NT2/D1 (cell line): ENCODE results near the gene IGSF9B.

Experiments used
- DNase-seq: peaks from one replicate; pipeline ENCODE4 v3.0.0-alpha.2; 2011; ENCODE audit warnings: low read depth, low spot score
- H3K27me3 ChIP-seq: 2 replicates; pipeline ENCODE4 v1.6.0; 2011; ENCODE audit warnings: mild to moderate bottlenecking; ENCODE audit not compliant: insufficient read length, insufficient read depth
- H3K36me3 ChIP-seq: 2 replicates; pipeline ENCODE4 v1.6.1; 2011; ENCODE audit warnings: mild to moderate bottlenecking, low read length, mixed read lengths; ENCODE audit not compliant: insufficient read depth, insufficient read length
- H3K4me1 ChIP-seq: 2 replicates; pipeline ENCODE4 v1.5.1; 2011; ENCODE audit not compliant: insufficient read depth, insufficient read length
- H3K4me3 ChIP-seq: 2 replicates; pipeline ENCODE4 v1.5.1; 2011; ENCODE audit warnings: low read depth; ENCODE audit not compliant: insufficient read length
- H3K9ac ChIP-seq: 2 replicates; pipeline ENCODE4 v1.6.0; 2011; ENCODE audit warnings: low read depth; ENCODE audit not compliant: insufficient read length
- H3K9me3 ChIP-seq: 2 replicates; pipeline ENCODE4 v1.5.1; 2011; ENCODE audit warnings: mild to moderate bottlenecking, low read length; ENCODE audit not compliant: insufficient read depth
- SUZ12 ChIP-seq: IDR thresholded peaks from 2 replicates; pipeline ENCODE4 v1.6.1; 2011; ENCODE audit not compliant: insufficient read length, insufficient read depth; ENCODE audit errors: extremely low read depth
- YY1 ChIP-seq: IDR thresholded peaks from 2 replicates; pipeline ENCODE4 v1.6.1; 2011; ENCODE audit not compliant: insufficient read length, insufficient read depth
- ZNF274 ChIP-seq: IDR thresholded peaks from 2 replicates; pipeline ENCODE4 v1.6.1; 2011; ENCODE audit warnings: mild to moderate bottlenecking, low read depth, low read length

The IGSF9B gene

GRCh38 chr11:133988686-133989410 lies 32.1 kb upstream of the IGSF9B start:
- Histone ChIP-seq H3K36me3 (no peaks in the 10 kb centered on the region), H3K9me3 (no peaks in the 10 kb centered on the region), H3K4me3 (no peak overlapping the region), H3K4me1 (peaks cover 7% of the 10 kb centered on the region), H3K9ac (no peak overlapping the region), H3K27me3 (no peaks in the 10 kb centered on the region)
- TF ChIP-seq ZNF274, result no peak
- TF ChIP-seq YY1, result no peak
- no peak for TF ChIP-seq SUZ12
- no peak for DNase-seq

DNA sequence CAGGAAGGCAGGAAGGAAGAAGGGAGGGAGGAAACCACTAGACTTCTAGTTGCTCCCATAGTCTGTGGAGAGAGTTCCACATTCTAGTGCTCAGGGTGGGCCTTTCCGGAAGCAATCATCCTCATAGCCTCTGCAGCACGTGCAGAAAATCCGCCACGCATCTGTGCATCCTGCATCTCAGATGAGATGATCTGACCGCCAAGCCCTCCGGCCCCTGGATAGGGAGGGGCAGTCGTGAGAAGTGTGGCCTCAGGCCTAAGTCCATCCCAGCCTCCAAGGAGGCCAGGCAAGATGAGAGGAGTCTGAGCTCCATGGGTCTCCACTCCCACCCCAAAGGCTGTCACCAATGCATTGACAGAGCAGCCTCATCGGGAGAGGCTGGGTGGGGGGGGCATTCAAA lies 30.4 kb upstream of the IGSF9B start:
- Histone ChIP-seq H3K4me3 (no peak overlapping the region), H3K9me3 (no peaks in the 10 kb centered on the region), H3K4me1 (peaks cover 7% of the 10 kb centered on the region), H3K36me3 (no peaks in the 10 kb centered on the region), H3K27me3 (no peaks in the 10 kb centered on the region), H3K9ac (no peak overlapping the region)
- DNase-seq, result no peak
- TF ChIP-seq ZNF274, result no peak
- no peak for TF ChIP-seq SUZ12
- no peak for TF ChIP-seq YY1

DNA sequence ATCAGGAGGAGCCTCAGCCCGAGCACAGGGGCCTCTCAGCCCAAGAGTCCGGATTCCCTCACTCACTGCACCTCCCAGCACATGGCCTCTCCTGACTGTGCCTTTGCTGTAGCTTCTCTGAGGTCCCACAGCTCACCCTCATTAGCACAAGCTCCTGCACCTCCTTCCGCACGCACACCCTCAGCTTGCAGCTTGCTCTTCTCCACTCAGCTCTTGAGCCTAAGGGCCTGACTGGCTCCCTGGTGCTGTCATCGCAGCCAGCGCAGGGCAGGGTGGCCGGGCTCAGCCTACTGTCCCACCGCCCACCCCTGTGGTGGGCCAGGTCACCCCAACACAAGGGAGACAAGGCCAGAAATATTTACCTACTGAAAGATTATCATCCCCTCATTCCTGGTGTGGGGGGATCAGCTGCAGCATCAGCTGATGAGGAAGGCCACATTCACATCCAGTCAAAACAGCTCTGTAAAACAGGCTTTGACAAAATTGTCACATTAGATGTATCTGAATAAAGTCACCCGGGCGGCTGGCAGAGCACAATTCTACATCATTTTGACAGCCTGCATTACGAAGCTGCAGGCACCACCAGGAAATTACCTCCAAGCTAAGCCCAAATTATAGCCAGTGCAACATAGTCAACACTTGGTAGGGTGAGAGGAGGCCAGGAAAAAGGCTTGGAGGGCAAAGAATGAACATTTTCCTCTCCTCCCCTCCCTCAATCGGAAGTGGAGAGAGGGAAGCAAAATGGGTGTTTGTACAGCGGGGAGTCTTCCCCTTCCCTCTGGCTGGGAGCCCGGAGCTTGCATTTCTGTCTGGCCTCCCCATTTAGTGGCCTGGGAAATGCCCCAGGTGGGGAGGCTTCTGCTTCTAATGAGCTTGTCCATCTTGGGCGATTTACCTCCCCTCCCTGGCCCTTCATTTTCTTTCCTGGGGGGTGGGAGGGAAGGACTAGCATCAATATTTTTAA lies 29.5 kb upstream of the IGSF9B start:
- Histone ChIP-seq H3K4me3 (no peak overlapping the region), H3K9me3 (no peaks in the 10 kb centered on the region), H3K9ac (no peak overlapping the region), H3K27me3 (no peaks in the 10 kb centered on the region), H3K36me3 (no peaks in the 10 kb centered on the region), H3K4me1 (peaks cover 5% of the 10 kb centered on the region)
- DNase-seq, result no peak
- TF ChIP-seq ZNF274 (no peak), SUZ12 (no peak), YY1 (no peak)

- Histone ChIP-seq H3K4me3 (no peak overlapping the region), H3K9ac (peak overlapping the region; percentile 21), H3K9me3 (no peaks in the 10 kb centered on the region), H3K36me3 (no peaks in the 10 kb centered on the region), H3K27me3 (no peaks in the 10 kb centered on the region), H3K4me1 (peaks cover 4% of the 10 kb centered on the region)
- no peak for TF ChIP-seq YY1
- no peak for TF ChIP-seq ZNF274
- TF ChIP-seq SUZ12, result no peak
- DNase-seq, result no peak
Observed at GRCh38 chr11:133984828-133985227, 28.1 kb upstream of the IGSF9B start.

DNA sequence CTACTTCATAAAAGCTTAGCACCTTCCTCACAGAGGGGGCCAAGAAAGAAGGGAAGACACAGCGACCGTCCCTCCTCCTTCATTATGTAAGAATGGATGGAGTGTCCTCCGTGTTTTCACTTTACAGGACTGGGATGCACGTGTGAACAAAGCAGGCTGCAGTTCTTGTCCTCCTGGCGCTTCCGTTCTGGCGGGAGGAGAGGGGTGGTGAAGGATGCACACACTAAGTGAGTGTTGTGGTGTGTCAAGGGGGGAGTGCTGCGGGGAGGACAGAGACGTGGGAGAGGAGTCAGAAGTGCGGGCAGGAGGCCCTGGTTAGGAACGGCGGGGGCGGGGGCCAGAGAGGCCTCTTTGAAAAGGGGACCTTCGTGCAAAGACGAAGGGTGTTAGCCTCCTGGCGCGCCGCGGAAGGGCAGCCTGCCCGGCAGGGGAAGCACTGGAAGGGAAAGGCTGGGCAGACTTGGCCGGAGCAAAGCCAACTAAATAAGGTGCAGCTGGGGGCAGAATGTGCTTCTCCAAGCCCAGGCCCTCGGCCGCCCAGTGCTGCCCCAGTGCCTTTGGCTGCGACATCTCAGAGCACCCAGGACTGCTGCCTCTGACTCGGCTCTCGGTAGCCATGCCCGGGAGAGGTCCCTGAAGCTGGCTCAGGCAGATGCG lies 27.0 kb upstream of the IGSF9B start:
- no peaks in the 10 kb centered on the region for H3K9me3 ChIP-seq
- H3K27me3 ChIP-seq, result no peaks in the 10 kb centered on the region
- H3K36me3 ChIP-seq, result no peaks in the 10 kb centered on the region
- no peak for TF ChIP-seq YY1
- TF ChIP-seq ZNF274, result no peak
- TF ChIP-seq SUZ12, result no peak
- H3K9ac ChIP-seq, result no peak overlapping the region
- no peak for DNase-seq
- no peak overlapping the region for H3K4me3 ChIP-seq
- H3K4me1 ChIP-seq, result peaks cover 4% of the 10 kb centered on the region

GRCh38 chr11:133982876-133983275 lies 26.1 kb upstream of the IGSF9B start:
- Histone ChIP-seq H3K9ac (no peak overlapping the region), H3K36me3 (no peaks in the 10 kb centered on the region), H3K4me1 (peaks cover 4% of the 10 kb centered on the region), H3K27me3 (no peaks in the 10 kb centered on the region), H3K9me3 (no peaks in the 10 kb centered on the region), H3K4me3 (no peak overlapping the region)
- TF ChIP-seq SUZ12, result no peak
- TF ChIP-seq YY1, result no peak
- TF ChIP-seq ZNF274, result no peak
- no peak for DNase-seq

- no peaks in the 10 kb centered on the region for H3K36me3 ChIP-seq
- H3K4me1 ChIP-seq, result peaks cover 4% of the 10 kb centered on the region
- H3K4me3 ChIP-seq, result no peak overlapping the region
- no peaks in the 10 kb centered on the region for H3K27me3 ChIP-seq
- no peak for DNase-seq
- H3K9me3 ChIP-seq, result no peaks in the 10 kb centered on the region
- no peak overlapping the region for H3K9ac ChIP-seq
- no peak for TF ChIP-seq ZNF274
- no peak for TF ChIP-seq SUZ12
- no peak for TF ChIP-seq YY1
Observed at GRCh38 chr11:133982151-133982550, 25.4 kb upstream of the IGSF9B start.
